MM.1S (cell line): Measurements from ENCODE around the gene NCAM2.

ENCODE experiments used
- DNase-seq: peaks from one replicate; pipeline ENCODE4 v3.0.0-alpha.2; 2015
- H2AFZ ChIP-seq: fragments of 300-600 bp; sonication (generic); 2 replicates; pipeline ENCODE4 v1.6.0; 2016; ENCODE audit warnings: antibody characterized with exemption, low read length
- H3F3A ChIP-seq: fragments of 300-600 bp; sonication (generic); 2 replicates; pipeline ENCODE4 v1.6.1; 2016; ENCODE audit warnings: mild to moderate bottlenecking, antibody characterized with exemption, low read length, moderate library complexity, mixed read lengths; ENCODE audit not compliant: insufficient read depth
- H3K27ac ChIP-seq: fragments of 300-600 bp; sonication (generic); 2 replicates; pipeline ENCODE4 v1.5.1; 2016; ENCODE audit warnings: mild to moderate bottlenecking, low read length
- H3K27me3 ChIP-seq: fragments of 300-600 bp; sonication (generic); replicated peaks from 2 replicates; pipeline ENCODE4 v1.6.0; 2016; ENCODE audit warnings: low read length; ENCODE audit not compliant: insufficient read depth
- H3K36me3 ChIP-seq: fragments of 300-600 bp; sonication (generic); replicated peaks from 2 replicates; pipeline ENCODE4 v1.6.1; 2016; ENCODE audit warnings: mild to moderate bottlenecking, low read length, mixed read lengths; ENCODE audit not compliant: insufficient read depth
- H3K4me1 ChIP-seq: fragments of 300-600 bp; sonication (generic); 2 replicates; pipeline ENCODE4 v1.6.1; 2016; ENCODE audit warnings: low read length, mixed read lengths
- H3K4me2 ChIP-seq: fragments of 300-600 bp; sonication (generic); 2 replicates; pipeline ENCODE4 v1.6.0; 2016; ENCODE audit warnings: low read depth, low read length
- H3K4me3 ChIP-seq: fragments of 300-600 bp; sonication (generic); 2 replicates; pipeline ENCODE4 v1.5.1; 2016; ENCODE audit warnings: low read length, mixed read lengths
- H3K79me2 ChIP-seq: fragments of 300-600 bp; sonication (generic); 2 replicates; pipeline ENCODE4 v1.6.1; 2016; ENCODE audit warnings: mixed run types, low read length, mixed read lengths
- H3K9ac ChIP-seq: fragments of 300-600 bp; sonication (generic); 2 replicates; pipeline ENCODE4 v1.6.1; 2016; ENCODE audit warnings: low read length, mixed read lengths
- H3K9me2 ChIP-seq: fragments of 300-600 bp; sonication (generic); replicated peaks from 2 replicates; pipeline ENCODE4 v1.6.1; 2016; ENCODE audit warnings: mild to moderate bottlenecking, low read length, mixed read lengths; ENCODE audit not compliant: insufficient read depth
- H3K9me3 ChIP-seq: fragments of 300-600 bp; sonication (generic); replicated peaks from 2 replicates; pipeline ENCODE4 v1.6.1; 2016; ENCODE audit warnings: mild to moderate bottlenecking, low read length, mixed read lengths; ENCODE audit not compliant: insufficient read depth
- H4K20me1 ChIP-seq: fragments of 300-600 bp; sonication (generic); 2 replicates; pipeline ENCODE4 v1.6.1; 2016; ENCODE audit warnings: mild to moderate bottlenecking, low read length, moderate library complexity, mixed read lengths; ENCODE audit not compliant: insufficient read depth
- EZH2 ChIP-seq: fragments of 300-600 bp; sonication (generic); optimal IDR thresholded peaks from 2 replicates; pipeline ENCODE3; 2017; ENCODE audit warnings: low read depth, mild to moderate bottlenecking, antibody characterized with exemption, low read length, mixed read lengths
- EZH2phosphoT487 ChIP-seq: fragments of 300-600 bp; sonication (generic); IDR thresholded peaks from 2 replicates; pipeline ENCODE4 v1.6.1; 2018; ENCODE audit warnings: antibody characterized with exemption, low read length
- TF ChIP-seq, protein P1 (sequence below): fragments of 300-600 bp; sonication (generic); IDR thresholded peaks from 2 replicates; pipeline ENCODE4 v1.5.1; 2016; ENCODE audit warnings: antibody characterized with exemption, low read length, mixed read lengths

NCAM2 gene

DNA sequence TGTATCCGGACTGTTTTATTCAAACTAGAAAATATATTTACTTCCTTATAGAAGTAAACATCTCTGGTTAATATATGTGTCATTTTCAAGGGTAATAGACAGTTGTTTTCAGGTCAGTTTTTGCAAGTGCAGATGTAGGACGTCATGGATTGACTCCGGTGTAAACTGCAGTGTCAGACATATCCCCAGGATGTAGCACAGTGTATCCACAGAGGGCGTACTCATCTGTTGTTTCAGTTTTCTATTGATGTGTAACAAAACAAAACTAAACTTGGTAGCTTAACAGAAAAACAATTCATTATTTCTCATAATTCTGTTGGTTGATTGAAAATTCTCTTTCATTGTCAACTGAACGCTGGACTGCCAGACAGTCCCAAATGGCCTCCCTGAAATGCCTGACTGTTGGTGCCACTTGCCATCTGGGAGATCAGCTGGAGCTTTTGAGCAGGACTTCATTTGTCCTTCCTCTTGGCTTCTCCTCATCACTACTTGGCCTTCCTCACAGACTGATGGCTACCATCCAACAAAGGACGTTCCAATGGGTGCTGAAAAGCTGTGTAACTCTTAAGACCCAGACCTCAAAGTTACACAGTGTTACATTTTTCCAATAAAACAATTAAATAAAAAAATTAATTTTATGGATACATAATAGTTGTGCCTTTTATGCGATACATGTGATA lies 181.6 kb downstream of the NCAM2 start:
- H3K9ac ChIP-seq, result no peak overlapping the region
- TF ChIP-seq EZH2 (no peak), EZH2phosphoT487 (no peak)
- TF ChIP-seq, protein P1, sequence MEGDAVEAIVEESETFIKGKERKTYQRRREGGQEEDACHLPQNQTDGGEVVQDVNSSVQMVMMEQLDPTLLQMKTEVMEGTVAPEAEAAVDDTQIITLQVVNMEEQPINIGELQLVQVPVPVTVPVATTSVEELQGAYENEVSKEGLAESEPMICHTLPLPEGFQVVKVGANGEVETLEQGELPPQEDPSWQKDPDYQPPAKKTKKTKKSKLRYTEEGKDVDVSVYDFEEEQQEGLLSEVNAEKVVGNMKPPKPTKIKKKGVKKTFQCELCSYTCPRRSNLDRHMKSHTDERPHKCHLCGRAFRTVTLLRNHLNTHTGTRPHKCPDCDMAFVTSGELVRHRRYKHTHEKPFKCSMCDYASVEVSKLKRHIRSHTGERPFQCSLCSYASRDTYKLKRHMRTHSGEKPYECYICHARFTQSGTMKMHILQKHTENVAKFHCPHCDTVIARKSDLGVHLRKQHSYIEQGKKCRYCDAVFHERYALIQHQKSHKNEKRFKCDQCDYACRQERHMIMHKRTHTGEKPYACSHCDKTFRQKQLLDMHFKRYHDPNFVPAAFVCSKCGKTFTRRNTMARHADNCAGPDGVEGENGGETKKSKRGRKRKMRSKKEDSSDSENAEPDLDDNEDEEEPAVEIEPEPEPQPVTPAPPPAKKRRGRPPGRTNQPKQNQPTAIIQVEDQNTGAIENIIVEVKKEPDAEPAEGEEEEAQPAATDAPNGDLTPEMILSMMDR, result no peak
- no peak overlapping the region for H3K27ac ChIP-seq
- DNase-seq, result no peak
- no peak overlapping the region for H3K4me3 ChIP-seq
- H3K9me3 ChIP-seq, result no peaks in the 10 kb centered on the region
- no peaks in the 10 kb centered on the region for H3K27me3 ChIP-seq
- H3K36me3 ChIP-seq, result no peaks in the 10 kb centered on the region
- no peak overlapping the region for H2AFZ ChIP-seq
- no peaks in the 10 kb centered on the region for H3K79me2 ChIP-seq
- H3K9me2 ChIP-seq, result no peaks in the 10 kb centered on the region
- no peak overlapping the region for H3K4me2 ChIP-seq
- no peaks in the 10 kb centered on the region; the same call in 1 of the 2 replicates for H3F3A ChIP-seq
- peaks cover 10% of the 10 kb centered on the region for H3K4me1 ChIP-seq
- H4K20me1 ChIP-seq, result no peaks in the 10 kb centered on the region

DNA sequence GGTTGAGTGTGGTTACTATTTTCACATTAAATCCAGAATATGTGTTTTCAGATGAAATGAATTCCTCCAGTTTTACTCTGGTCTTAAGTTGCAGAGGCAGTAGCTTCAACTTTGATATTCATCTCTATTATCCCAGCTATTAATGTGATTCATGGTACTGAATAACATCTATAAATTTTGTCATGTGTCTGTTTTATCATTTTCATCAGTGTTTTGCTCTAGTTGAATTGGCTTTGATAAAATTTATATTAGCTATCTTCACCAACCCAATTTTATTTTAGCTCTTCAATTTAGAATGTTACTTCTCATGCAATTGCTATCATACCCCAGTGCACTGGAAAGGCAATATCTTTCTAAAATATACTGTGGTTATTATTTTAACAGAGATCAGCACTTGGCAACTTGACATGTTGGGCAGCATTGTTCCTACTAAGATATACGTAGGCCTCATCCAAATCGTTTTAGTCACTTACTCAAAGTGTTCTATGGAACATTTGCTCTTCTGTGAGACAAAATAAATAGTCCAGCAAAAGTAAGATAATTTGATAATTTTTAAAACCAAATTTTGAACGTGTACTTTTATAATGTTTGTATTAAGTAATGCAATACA lies 184.3 kb downstream of the NCAM2 start:
- TF ChIP-seq EZH2, result no peak
- no peak for TF ChIP-seq EZH2phosphoT487
- TF ChIP-seq, protein P1, result no peak
- Histone ChIP-seq H3K4me3 (no peak overlapping the region), H3F3A (no peaks in the 10 kb centered on the region), H3K4me2 (no peak overlapping the region), H3K79me2 (no peaks in the 10 kb centered on the region), H3K27me3 (no peaks in the 10 kb centered on the region), H3K9me3 (no peaks in the 10 kb centered on the region), H3K36me3 (no peaks in the 10 kb centered on the region), H2AFZ (no peak overlapping the region), H3K27ac (no peak overlapping the region), H3K4me1 (no peaks in the 10 kb centered on the region), H3K9me2 (no peaks in the 10 kb centered on the region), H4K20me1 (no peaks in the 10 kb centered on the region), H3K9ac (no peak overlapping the region)
- no peak for DNase-seq

DNA sequence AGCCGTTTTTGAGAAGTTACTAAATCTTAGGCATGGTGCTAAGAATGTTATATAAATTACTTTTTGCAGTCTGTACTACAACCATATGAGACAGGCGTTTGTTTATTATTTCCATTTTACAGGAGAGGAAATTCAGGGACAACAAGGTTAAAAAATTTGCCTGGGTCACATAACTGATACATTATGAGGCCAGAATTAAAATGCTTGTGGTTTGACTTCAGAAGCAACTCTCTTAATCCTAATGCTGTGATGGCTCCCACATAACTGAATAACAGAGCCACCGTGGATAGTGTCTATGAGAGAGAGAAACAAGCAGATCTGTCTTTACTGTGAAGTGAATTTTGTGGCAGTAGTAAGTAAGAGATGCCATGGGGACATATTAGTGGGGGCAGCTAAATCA lies 184.9 kb downstream of the NCAM2 start:
- Histone ChIP-seq H3K36me3 (no peaks in the 10 kb centered on the region), H3K27ac (no peak overlapping the region), H3K79me2 (no peaks in the 10 kb centered on the region), H3K9me2 (no peaks in the 10 kb centered on the region), H3K27me3 (no peaks in the 10 kb centered on the region), H3K4me3 (no peak overlapping the region), H3K4me2 (no peak overlapping the region), H2AFZ (no peak overlapping the region), H3K9ac (no peak overlapping the region), H4K20me1 (no peaks in the 10 kb centered on the region), H3K4me1 (no peaks in the 10 kb centered on the region), H3K9me3 (no peaks in the 10 kb centered on the region), H3F3A (no peaks in the 10 kb centered on the region)
- no peak for DNase-seq
- TF ChIP-seq EZH2phosphoT487 (no peak), EZH2 (no peak)
- TF ChIP-seq, protein P1, result no peak
